ENCODE results near the gene HOXC11. TPM values are rescaled to one million over a fixed set of nuclear protein-coding genes. Genes with fewer than 3 reads are reported as not detected.

The HOXC11 gene
- total RNA-seq, 4 donors from 2014 or later: not detected

DNA sequence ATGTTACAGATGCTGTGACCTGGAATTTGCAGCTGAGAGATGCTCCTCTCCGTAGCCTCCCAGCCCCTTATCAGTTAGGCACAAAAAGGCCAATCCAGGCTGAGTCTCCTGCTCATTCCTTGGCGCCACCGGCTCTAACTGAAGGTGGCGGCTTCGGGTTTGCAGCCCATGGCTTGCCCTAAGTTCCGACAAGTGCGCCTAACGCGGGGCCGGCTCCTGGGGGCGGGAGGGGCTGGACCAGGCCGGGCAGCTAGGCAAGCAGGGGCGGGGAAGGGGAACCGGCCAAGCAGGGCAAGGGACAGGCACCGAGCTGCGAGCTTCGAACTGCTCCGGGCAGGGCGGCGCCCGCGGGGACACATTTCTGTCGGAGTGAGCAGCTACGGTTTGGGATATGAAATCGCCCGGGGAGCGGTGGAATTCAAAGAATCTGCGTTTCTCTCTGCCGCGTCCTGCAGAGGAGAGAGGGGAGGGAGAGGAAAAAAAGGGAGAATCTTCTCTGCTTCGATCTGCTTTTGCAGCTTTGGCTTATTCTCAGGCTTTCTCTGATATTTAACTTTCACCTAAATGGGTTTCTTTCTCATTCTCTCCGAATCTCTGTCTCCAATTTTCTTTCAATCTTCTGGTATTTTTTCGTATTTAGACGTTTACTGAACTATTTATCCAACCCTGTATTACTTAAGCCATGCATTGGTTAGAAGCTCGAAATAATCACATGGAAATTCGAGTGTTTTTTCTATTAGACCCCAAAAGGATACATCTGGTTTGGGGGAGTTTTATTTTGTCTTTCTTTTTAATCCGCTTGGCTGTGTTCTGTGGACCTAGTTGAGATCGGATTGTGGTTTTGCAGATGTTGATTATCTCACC is 19.8 kb upstream of the HOXC11 start:
- Histone ChIP-seq H3K27ac (no peak overlapping the region), H3K9me3 (no peaks in the 10 kb centered on the region), H3K4me1 (peaks cover 5 to 48% (median 5%) of the 10 kb centered on the region in 3 donors), H3K4me3 (peak overlapping the region in 1 of 4 donors; percentile 15), H3K36me3 (no peaks in the 10 kb centered on the region), H3K27me3 (peaks cover 60 to 100% (median 74%) of the 10 kb centered on the region in 4 donors)
- intact Hi-C loops (cut with DNase I): no loop called here
- 13 to 14% methylated on average over 26 to 30 of the region's 38 CpGs for WGBS, 2 donors
- no peak for TF ChIP-seq POLR2A (IDR thresholded peaks at IDR 0.05)
- TF ChIP-seq, protein P1, sequence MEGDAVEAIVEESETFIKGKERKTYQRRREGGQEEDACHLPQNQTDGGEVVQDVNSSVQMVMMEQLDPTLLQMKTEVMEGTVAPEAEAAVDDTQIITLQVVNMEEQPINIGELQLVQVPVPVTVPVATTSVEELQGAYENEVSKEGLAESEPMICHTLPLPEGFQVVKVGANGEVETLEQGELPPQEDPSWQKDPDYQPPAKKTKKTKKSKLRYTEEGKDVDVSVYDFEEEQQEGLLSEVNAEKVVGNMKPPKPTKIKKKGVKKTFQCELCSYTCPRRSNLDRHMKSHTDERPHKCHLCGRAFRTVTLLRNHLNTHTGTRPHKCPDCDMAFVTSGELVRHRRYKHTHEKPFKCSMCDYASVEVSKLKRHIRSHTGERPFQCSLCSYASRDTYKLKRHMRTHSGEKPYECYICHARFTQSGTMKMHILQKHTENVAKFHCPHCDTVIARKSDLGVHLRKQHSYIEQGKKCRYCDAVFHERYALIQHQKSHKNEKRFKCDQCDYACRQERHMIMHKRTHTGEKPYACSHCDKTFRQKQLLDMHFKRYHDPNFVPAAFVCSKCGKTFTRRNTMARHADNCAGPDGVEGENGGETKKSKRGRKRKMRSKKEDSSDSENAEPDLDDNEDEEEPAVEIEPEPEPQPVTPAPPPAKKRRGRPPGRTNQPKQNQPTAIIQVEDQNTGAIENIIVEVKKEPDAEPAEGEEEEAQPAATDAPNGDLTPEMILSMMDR (IDR thresholded peaks at IDR 0.05): no peak
- no peak for DNase-seq

DNA sequence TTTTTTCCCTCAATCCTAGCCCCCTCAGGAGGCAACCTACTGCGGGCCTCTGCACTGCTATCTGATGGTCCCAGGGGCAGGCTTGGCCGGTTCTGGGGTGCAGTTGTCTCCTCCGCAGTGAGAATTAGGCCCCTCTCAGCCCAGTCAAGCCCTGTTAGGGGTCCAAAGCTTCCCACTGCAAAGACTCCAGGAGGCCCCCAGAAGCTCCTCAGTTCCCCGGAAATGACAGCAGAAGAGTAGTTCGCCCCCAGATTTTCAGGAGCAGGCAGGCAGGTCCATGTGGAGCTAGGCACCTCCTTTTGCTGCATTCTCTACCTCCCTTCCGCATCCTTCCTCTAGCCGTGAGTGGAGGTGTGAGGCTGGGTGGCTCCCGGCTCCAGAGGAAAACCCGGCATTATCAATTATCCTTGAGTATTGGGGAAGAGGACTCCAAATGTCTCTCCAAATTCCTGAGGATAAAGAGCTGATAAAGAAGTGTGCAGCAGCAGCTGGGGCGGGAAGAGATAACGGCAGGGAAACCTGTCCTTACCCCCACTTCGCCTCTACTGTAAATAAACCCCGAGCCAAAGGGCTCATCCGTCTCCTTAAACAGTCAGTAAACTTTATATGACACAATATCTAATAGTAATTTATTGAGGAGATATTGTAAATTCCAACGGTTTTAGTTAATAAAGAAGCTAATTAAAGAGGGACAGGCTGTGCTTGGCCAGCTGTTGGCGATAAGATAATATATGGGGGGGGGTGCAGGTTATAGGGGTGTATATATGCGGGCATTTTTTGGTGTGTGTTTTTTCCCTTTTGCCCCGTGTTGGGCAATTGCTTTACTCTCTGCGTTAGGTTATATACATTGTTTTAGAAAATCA is 18.9 kb upstream of the HOXC11 start:
- 6 to 11% methylated on average over 16 to 17 of the region's 19 CpGs for WGBS, 2 donors
- Histone ChIP-seq H3K9me3 (no peaks in the 10 kb centered on the region), H3K36me3 (no peaks in the 10 kb centered on the region), H3K27ac (no peak overlapping the region), H3K4me3 (no peak overlapping the region), H3K27me3 (peaks cover 60 to 100% (median 78%) of the 10 kb centered on the region in 4 donors), H3K4me1 (peaks cover 5 to 48% (median 5%) of the 10 kb centered on the region in 3 donors)
- TF ChIP-seq, protein P1 (IDR thresholded peaks at IDR 0.05): no peak
- no peak for TF ChIP-seq POLR2A (IDR thresholded peaks at IDR 0.05)
- DNase-seq: no peak
- intact Hi-C loops (cut with DNase I): no loop called here

DNA sequence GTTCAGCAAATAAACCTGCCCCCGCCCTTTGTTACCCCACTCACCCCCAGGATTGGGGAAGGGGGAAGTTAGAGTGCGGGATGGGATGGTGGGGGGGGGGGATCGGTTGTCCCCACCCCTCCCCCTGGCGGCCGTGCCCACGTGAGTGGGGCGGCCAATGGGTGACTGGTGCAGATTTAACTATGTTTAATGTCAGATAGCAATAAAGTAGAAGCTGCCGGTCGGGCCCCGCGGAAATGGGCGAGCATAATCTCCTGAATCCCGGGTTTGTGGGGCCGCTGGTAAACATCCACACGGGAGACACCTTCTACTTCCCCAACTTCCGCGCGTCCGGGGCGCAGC is 18.3 kb upstream of the HOXC11 start, which contains the start of gene HOXC12:
Gene HOXC12, plus strand, starts transcription at position 210 of the 342 bp plus-strand sequence. Its CDS starts 27 bp downstream, at position 237.
- TF ChIP-seq POLR2A (IDR thresholded peaks at IDR 0.05): no peak
- TF ChIP-seq, protein P1 (IDR thresholded peaks at IDR 0.05): no peak
- H3K27me3 ChIP-seq: peaks cover 55 to 100% (median 77%) of the 10 kb centered on the region in 4 donors
- no peak within 1 kb of the TSS for H3K27ac ChIP-seq
- no peaks in the 10 kb centered on the region for H3K36me3 ChIP-seq
- 1 to 6% methylated on average over 7 to 8 of the region's 20 CpGs for WGBS, 2 donors
- intact Hi-C loops (cut with DNase I): no loop called here
- H3K4me3 ChIP-seq: no peak within 1 kb of the TSS
- DNase-seq: no peak
- H3K4me1 ChIP-seq: peaks cover 5 to 48% (median 5%) of the 10 kb centered on the region in 3 donors
- H3K9me3 ChIP-seq: no peaks in the 10 kb centered on the region

DNA sequence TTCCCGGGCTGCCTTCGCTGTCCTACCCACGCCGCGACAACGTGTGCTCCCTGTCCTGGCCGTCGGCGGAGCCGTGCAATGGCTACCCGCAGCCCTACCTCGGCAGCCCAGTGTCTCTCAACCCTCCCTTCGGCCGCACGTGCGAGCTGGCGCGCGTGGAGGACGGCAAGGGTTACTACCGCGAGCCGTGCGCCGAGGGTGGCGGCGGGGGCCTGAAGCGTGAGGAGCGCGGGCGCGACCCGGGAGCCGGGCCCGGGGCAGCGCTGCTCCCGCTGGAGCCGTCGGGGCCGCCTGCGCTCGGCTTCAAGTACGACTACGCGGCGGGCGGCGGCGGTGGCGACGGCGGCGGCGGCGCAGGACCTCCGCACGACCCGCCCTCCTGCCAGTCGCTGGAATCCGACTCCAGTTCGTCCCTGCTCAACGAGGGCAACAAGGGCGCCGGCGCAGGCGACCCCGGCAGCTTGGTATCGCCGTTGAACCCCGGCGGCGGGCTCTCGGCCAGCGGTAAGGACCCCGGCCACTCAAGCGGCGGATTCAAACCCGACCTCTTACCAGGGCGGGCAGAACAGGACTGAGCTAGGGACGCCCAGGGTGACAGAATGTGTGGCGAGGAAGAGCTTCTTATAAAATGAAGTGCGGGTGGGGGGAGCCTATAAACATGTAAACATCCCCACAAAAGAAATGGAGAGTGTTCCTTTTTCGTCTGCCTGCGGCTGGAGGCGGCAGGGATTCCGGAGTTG is 17.7 kb upstream of the HOXC11 start:
- DNase-seq: no peak

More for the DNA sequence above, 17.7 kb upstream of the HOXC11 start:
- Histone ChIP-seq H3K36me3 (no peaks in the 10 kb centered on the region), H3K27me3 (peaks cover 50 to 100% (median 78%) of the 10 kb centered on the region in 4 donors), H3K4me3 (no peak overlapping the region), H3K27ac (no peak overlapping the region), H3K4me1 (peaks cover 5 to 48% (median 5%) of the 10 kb centered on the region in 3 donors), H3K9me3 (no peaks in the 10 kb centered on the region)
- WGBS, 2 donors: 4 to 15% methylated on average over 6 to 20 of the region's 86 CpGs
- TF ChIP-seq POLR2A (IDR thresholded peaks at IDR 0.05): no peak
- TF ChIP-seq, protein P1 (IDR thresholded peaks at IDR 0.05): no peak
- intact Hi-C loops (cut with DNase I): no loop called here

All from esophagus squamous epithelium (tissue), 5 donors.